HFF-Myc (cell line): ENCODE measurements around the gene RGPD5.
"Not testable (repeated sequence)": the region's sequence is repeated elsewhere in the genome, so short reads cannot be mapped to it uniquely, and the experiment has no call there.

ENCODE experiments used
- DNase-seq: peaks from one replicate; pipeline ENCODE4 v3.0.0-alpha.2; 2011; ENCODE audit warnings: low read depth; ENCODE audit errors: extremely low read depth
- H3K4me3 ChIP-seq: replicated peaks from 2 replicates; pipeline ENCODE4 v1.5.1; 2011; ENCODE audit warnings: low read depth, mild to moderate bottlenecking, control low read depth, low read length

RGPD5 gene

GRCh38 chr2:109794074-109794737 is at the start of gene RGPD5:
Gene RGPD5 (plus strand): TSS chr2:109794305. CDS start chr2:109794466, 161 bp downstream.
- not testable (repeated sequence) for H3K4me3 ChIP-seq, DNase-seq

GRCh38 chr2:109751572-109751971 is 42.5 kb upstream of the RGPD5 start:
- DNase-seq, H3K4me3 ChIP-seq: not testable (repeated sequence)

GRCh38 chr2:109757163-109757824 is 36.8 kb upstream of the RGPD5 start:
- not testable (repeated sequence) for DNase-seq, H3K4me3 ChIP-seq

GRCh38 chr2:109760265-109761042 is 33.7 kb upstream of the RGPD5 start:
- not testable (repeated sequence) for H3K4me3 ChIP-seq, DNase-seq

GRCh38 chr2:109761043-109761454 is 33.1 kb upstream of the RGPD5 start:
- DNase-seq, H3K4me3 ChIP-seq: not testable (repeated sequence)

- DNase-seq, H3K4me3 ChIP-seq: not testable (repeated sequence)
These were observed 32.1 kb upstream of the RGPD5 start for GRCh38 chr2:109761976-109762375.

- not testable (repeated sequence) for DNase-seq, H3K4me3 ChIP-seq
These were observed 28.0 kb upstream of the RGPD5 start for GRCh38 chr2:109766074-109766473.

- not testable (repeated sequence) for DNase-seq, H3K4me3 ChIP-seq
These were observed 27.1 kb upstream of the RGPD5 start for GRCh38 chr2:109766886-109767578.

- DNase-seq, result not testable (repeated sequence)
These were observed 25.2 kb upstream of the RGPD5 start for GRCh38 chr2:109768934-109769333.

GRCh38 chr2:109779118-109779517 is 15.0 kb upstream of the RGPD5 start:
- not testable (repeated sequence) for H3K4me3 ChIP-seq, DNase-seq

More at GRCh38 chr2:109768934-109769333, 25.2 kb upstream of the RGPD5 start:
- not testable (repeated sequence) for H3K4me3 ChIP-seq

- DNase-seq, H3K4me3 ChIP-seq: not testable (repeated sequence)
These were observed 12.8 kb upstream of the RGPD5 start for GRCh38 chr2:109781147-109781816.

GRCh38 chr2:109782446-109782993 is 11.6 kb upstream of the RGPD5 start:
- not testable (repeated sequence) for DNase-seq, H3K4me3 ChIP-seq

GRCh38 chr2:109791530-109792279 is 2.4 kb upstream of the RGPD5 start:
- H3K4me3 ChIP-seq, DNase-seq: not testable (repeated sequence)

- H3K4me3 ChIP-seq, DNase-seq: not testable (repeated sequence)
These were observed 1.4 kb upstream of the RGPD5 start for GRCh38 chr2:109792659-109793058.

GRCh38 chr2:109871129-109871751 is 77.1 kb downstream of the RGPD5 start:
- H3K4me3 ChIP-seq, DNase-seq: not testable (repeated sequence)

- not testable (repeated sequence) for DNase-seq
These were observed 82.5 kb downstream of the RGPD5 start for GRCh38 chr2:109876625-109877024.

More at GRCh38 chr2:109876625-109877024, 82.5 kb downstream of the RGPD5 start:
- H3K4me3 ChIP-seq, result not testable (repeated sequence)
